Measurements from ENCODE around the gene HAUS7.

DNA sequence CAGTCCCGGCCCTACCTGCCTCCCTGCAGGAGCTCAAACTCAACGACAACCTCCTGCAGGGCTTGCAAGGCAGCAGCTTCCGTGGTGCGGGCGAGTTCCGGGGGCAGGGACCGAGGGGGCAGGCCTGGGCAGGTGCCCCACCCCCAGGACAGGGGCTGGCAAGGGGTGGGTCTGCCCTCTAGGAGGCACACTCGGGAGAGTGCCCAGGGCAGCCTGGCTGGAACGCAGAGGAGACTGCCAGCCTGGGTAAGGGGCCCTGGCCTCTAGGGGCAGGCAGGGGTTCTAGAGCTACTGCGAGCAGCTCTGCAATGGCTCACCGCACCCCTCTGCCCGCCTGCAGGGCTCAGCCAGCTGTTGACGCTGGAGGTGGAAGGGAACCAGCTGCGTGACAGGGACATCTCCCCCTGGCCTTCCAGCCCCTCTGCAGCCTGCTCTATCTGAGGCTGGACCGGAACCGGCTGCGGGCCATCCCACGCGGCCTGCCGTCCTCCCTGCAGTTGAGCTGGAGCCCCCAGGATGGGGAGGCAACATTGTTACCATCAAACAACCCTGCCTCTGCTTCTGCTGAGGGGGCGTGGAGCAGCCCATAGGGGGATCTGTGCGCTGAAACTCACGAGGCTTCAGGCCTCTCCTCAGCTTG, 12.1 kb upstream of the HAUS7 start:
- TF ChIP-seq EZH2 (IDR thresholded peaks at IDR 0.05; ENCODE audit: insufficient read depth, poor library complexity, severe bottlenecking) = no peak
- no peak for TF ChIP-seq EZH2phosphoT487 (IDR thresholded peaks at IDR 0.05; ENCODE audit: insufficient read depth, low read depth)
